H1 (cell line): ENCODE results near the gene CAMK1G. TPM values are rescaled to one million over a fixed set of nuclear protein-coding genes. Genes with fewer than 3 reads are reported as not detected.

Experiments
- CTCF ChIA-PET: fragments of 300-600 bp; sonication (Branson Sonifier 250); formaldehyde crosslinking; loops from one replicate; lab custom pipeline; 2021; ENCODE audit not compliant: partially characterized antibody; lab: Charles Lee
- POLR2A ChIA-PET: fragments of 300-600 bp; sonication (Branson Sonifier 250); formaldehyde crosslinking; loops from one replicate; lab custom pipeline; 2021; ENCODE audit warnings: inconsistent platforms; ENCODE audit not compliant: partially characterized antibody; lab: Charles Lee
- DNase-seq, 2 experiments: peaks; one replicate each; pipeline versions ENCODE4 v3.0.0 to v3.0.0-alpha.2; 2010 to 2022; ENCODE audit warnings: low spot score in 2 of 2, low read depth in 1 of 2, mixed read lengths in 1 of 2
- FAIRE-seq: peaks from 2 replicates; lab custom pipeline; 2011; peaks lifted over from hg19 to GRCh38; lab: Jason Lieb, UNC
- H2AFZ ChIP-seq: 2 replicates; pipeline ENCODE4 v1.8.1; 2012; ENCODE audit warnings: low read length, inconsistent platforms
- H2AK5ac ChIP-seq: 2 replicates; pipeline ENCODE4 v1.6.1; 2013; ENCODE audit warnings: low read depth, low read length
- H2BK120ac ChIP-seq: replicated peaks from 2 replicates; pipeline ENCODE3; 2013; ENCODE audit warnings: low read depth, low read length, inconsistent platforms
- H2BK12ac ChIP-seq: 2 replicates; pipeline ENCODE4 v1.6.1; 2013; ENCODE audit warnings: low read depth, low read length
- H2BK15ac ChIP-seq: 2 replicates; pipeline ENCODE4 v1.6.1; 2013; ENCODE audit warnings: low read length
- H2BK20ac ChIP-seq: 2 replicates; pipeline ENCODE4 v1.6.1; 2013; ENCODE audit warnings: low read length
- H2BK5ac ChIP-seq: 2 replicates; pipeline ENCODE4 v1.6.1; 2013; ENCODE audit warnings: low read depth, low read length
- H3K14ac ChIP-seq: 2 replicates; pipeline ENCODE4 v1.6.1; 2013; ENCODE audit warnings: inconsistent platforms; ENCODE audit not compliant: insufficient read length
- H3K18ac ChIP-seq: 2 replicates; pipeline ENCODE4 v1.6.1; 2013; ENCODE audit warnings: low read length; ENCODE audit errors: extremely low read depth
- H3K23ac ChIP-seq: 2 replicates; pipeline ENCODE4 v1.6.1; 2013; ENCODE audit warnings: inconsistent platforms; ENCODE audit not compliant: insufficient read length
- H3K23me2 ChIP-seq: 2 replicates; pipeline ENCODE4 v1.6.1; 2013; ENCODE audit warnings: low read depth, low read length
- H3K27ac ChIP-seq: 2 replicates; pipeline ENCODE4 v1.6.1; 2011; ENCODE audit warnings: low read depth, low read length, inconsistent platforms
- H3K27me3 ChIP-seq, 4 experiments: replicated peaks in 1 of 4; 1 replicate in 1 of 4; 2 replicates in 3 of 4; pipeline versions ENCODE4 v1.6.1 to v1.8.1; 2011 to 2013; ENCODE audit warnings: low read length in 3 of 4, mild to moderate bottlenecking in 3 of 4, inconsistent platforms in 2 of 4, mixed read lengths in 2 of 4, moderate library complexity in 1 of 4; ENCODE audit not compliant: control insufficient read depth in 3 of 4, insufficient read depth in 3 of 4; ENCODE audit errors: extremely low read depth in 1 of 4
- H3K36me3 ChIP-seq, 4 experiments: 2 replicates each; pipeline versions ENCODE4 v1.6.1 to v1.8.1; 2011 to 2013; ENCODE audit warnings: mild to moderate bottlenecking in 4 of 4, low read length in 3 of 4, moderate library complexity in 2 of 4, control low read depth in 1 of 4, inconsistent platforms in 1 of 4; ENCODE audit not compliant: insufficient read depth in 4 of 4, control insufficient read depth in 2 of 4
- H3K4ac ChIP-seq: replicated peaks from 2 replicates; pipeline ENCODE3; 2013; ENCODE audit warnings: low read length, low read depth, mixed read lengths, inconsistent platforms; ENCODE audit not compliant: insufficient read length
- H3K4me1 ChIP-seq, 4 experiments: replicated peaks in 1 of 4; 1 replicate in 1 of 4; 2 replicates in 3 of 4; pipeline versions ENCODE4 v1.6.1 to v1.8.1; 2011 to 2013; ENCODE audit warnings: low read length in 3 of 4, inconsistent platforms in 2 of 4, mixed read lengths in 1 of 4; ENCODE audit not compliant: insufficient read depth in 4 of 4, control insufficient read depth in 3 of 4
- H3K4me2 ChIP-seq, 2 experiments: 2 replicates each; pipeline versions ENCODE4 v1.6.1 to v1.8.1; 2011 to 2013; ENCODE audit warnings: low read depth in 2 of 2, low read length in 2 of 2, control low read depth in 1 of 2, inconsistent platforms in 1 of 2, mild to moderate bottlenecking in 1 of 2; ENCODE audit not compliant: insufficient read depth in 1 of 2
- H3K4me3 ChIP-seq, 4 experiments: fragments of 200-600, 300-600 bp in 1 of 4; sonication (generic), shearing (Covaris generic), sonication (Bioruptor Twin) in 1 of 4; 2 replicates each; pipeline versions ENCODE4 v1.5.1 to v1.8.1; 2011 to 2016; ENCODE audit warnings: low read length in 4 of 4, low read depth in 3 of 4, control low read depth in 2 of 4, inconsistent platforms in 2 of 4, mild to moderate bottlenecking in 2 of 4, mixed read lengths in 1 of 4, moderate library complexity in 1 of 4; ENCODE audit not compliant: insufficient read depth in 2 of 4; ENCODE audit errors: extremely low read depth in 1 of 4
- H3K56ac ChIP-seq: replicated peaks from 2 replicates; pipeline ENCODE3; 2013; ENCODE audit warnings: low read depth, mild to moderate bottlenecking, mixed read lengths, low read length, inconsistent platforms; ENCODE audit not compliant: insufficient read length
- H3K79me1 ChIP-seq: 2 replicates; pipeline ENCODE4 v1.6.1; 2013; ENCODE audit warnings: low read depth, low read length, control low read depth
- H3K79me2 ChIP-seq, 2 experiments: 2 replicates each; pipeline versions ENCODE4 v1.6.1 to v1.8.1; 2012 to 2013; ENCODE audit warnings: low read length in 2 of 2, mild to moderate bottlenecking in 2 of 2, inconsistent platforms in 1 of 2; ENCODE audit not compliant: insufficient read depth in 2 of 2, control insufficient read depth in 1 of 2
- H3K9ac ChIP-seq, 4 experiments: replicated peaks in 1 of 4; 1 replicate in 1 of 4; 2 replicates in 3 of 4; pipeline versions ENCODE4 v1.6.1 to v1.8.1; 2011 to 2013; ENCODE audit warnings: low read depth in 3 of 4, low read length in 3 of 4, control low read depth in 2 of 4, mild to moderate bottlenecking in 2 of 4, moderate library complexity in 2 of 4, inconsistent platforms in 1 of 4; ENCODE audit errors: extremely low read depth in 1 of 4
- H3K9me3 ChIP-seq, 2 experiments: 2 replicates each; pipeline versions ENCODE4 v1.6.1 to v1.8.1; 2012 to 2013; ENCODE audit warnings: mild to moderate bottlenecking in 2 of 2, moderate library complexity in 2 of 2, control low read depth in 1 of 2, inconsistent platforms in 1 of 2, low read depth in 1 of 2, low read length in 1 of 2, mixed read lengths in 1 of 2; ENCODE audit not compliant: insufficient read depth in 2 of 2
- H4K20me1 ChIP-seq, 2 experiments: replicated peaks in 1 of 2; 2 replicates each; pipeline versions ENCODE3 to v1.8.1; 2011 to 2013; ENCODE audit warnings: inconsistent platforms in 2 of 2, low read length in 2 of 2, mild to moderate bottlenecking in 1 of 2; ENCODE audit not compliant: insufficient read depth in 2 of 2, control insufficient read depth in 1 of 2
- H4K5ac ChIP-seq: 2 replicates; pipeline ENCODE4 v1.6.1; 2013; ENCODE audit warnings: low read length, low read depth, mixed read lengths, inconsistent platforms; ENCODE audit not compliant: insufficient read length
- H4K8ac ChIP-seq: 2 replicates; pipeline ENCODE4 v1.8.0; 2013; ENCODE audit warnings: mild to moderate bottlenecking, moderate library complexity, low read length, inconsistent platforms; ENCODE audit not compliant: insufficient read depth; ENCODE audit errors: extremely low read depth
- H4K91ac ChIP-seq: replicated peaks from 2 replicates; pipeline ENCODE3; 2013; ENCODE audit warnings: low read length, mixed read lengths, inconsistent platforms; ENCODE audit not compliant: insufficient read length
- CTCF ChIP-seq, 3 experiments: IDR thresholded peaks; 1 replicate in 2 of 3; 2 replicates in 1 of 3; pipeline versions ENCODE4 v1.5.1 to v1.6.1; 2011; ENCODE audit warnings: low read length in 3 of 3, mild to moderate bottlenecking in 3 of 3, inconsistent platforms in 2 of 3, low read depth in 1 of 3, moderate library complexity in 1 of 3; ENCODE audit not compliant: insufficient read depth in 1 of 3; ENCODE audit errors: control extremely low read depth in 1 of 3
- EP300 ChIP-seq, 2 experiments: IDR thresholded peaks; 1 replicate in 1 of 2; 2 replicates in 1 of 2; pipeline ENCODE4 v1.6.1; 2011 to 2012; ENCODE audit warnings: low read depth in 2 of 2, low read length in 2 of 2, mild to moderate bottlenecking in 2 of 2, borderline replicate concordance in 1 of 2, inconsistent platforms in 1 of 2, moderate library complexity in 1 of 2
- MAX ChIP-seq: IDR thresholded peaks from 2 replicates; pipeline ENCODE4 v1.6.1; 2012; ENCODE audit warnings: inconsistent platforms
- RAD21 ChIP-seq, 2 experiments: IDR thresholded peaks in 1 of 2; conservative IDR thresholded peaks in 1 of 2; 2 replicates each; pipeline ENCODE4 v1.6.1; 2011; ENCODE audit warnings: low read depth in 2 of 2, low read length in 2 of 2, improper control_type of control experiment in 1 of 2, inconsistent platforms in 1 of 2, mild to moderate bottlenecking in 1 of 2, moderate library complexity in 1 of 2
- WGBS, 2 experiments: shearing (Covaris generic) in 1 of 2; methylation state at CpG; one replicate each; pipeline versions ENCODE4 v1.1.6 to v1.1.7; 2013 to 2015; ENCODE audit warnings: low lambda C conversion rate in 2 of 2, mixed read lengths in 2 of 2, inconsistent platforms in 1 of 2, low coverage in 1 of 2, missing lambda C conversion rate in 1 of 2; ENCODE audit not compliant: insufficient replicate concordance in 2 of 2, insufficient coverage in 1 of 2, insufficient read length in 1 of 2; ENCODE audit errors: extremely low coverage in 1 of 2, missing lambda C conversion rate in 1 of 2; 5-methylcytosine and 5-hydroxymethylcytosine counted together
- polyA plus RNA-seq, 7 experiments: library from polyadenylated mRNA; depleted of rRNA in 3 of 7; stranded (reverse) in 5 of 7; unstranded in 2 of 7; fragments of >200 nt in 5 of 7; fragments of 200-250 nt in 2 of 7; gene quantifications; 1 replicate in 5 of 7; 2 replicates in 1 of 7; 4 replicates in 1 of 7; pipeline versions ENCODE4 v1.2.1 to v1.2.3, GENCODE V29; 2011 to 2013; ENCODE audit warnings: missing spikeins in 2 of 7, mixed read lengths in 2 of 7
- total RNA-seq: library from RNA; stranded (reverse); fragmentation: NEBNext Ultra II Directional; extraction: Animal tissue kit (Norgen Biotek cat#: 25700); gene quantifications from 2 replicates; pipeline ENCODE4 v1.2.1, GENCODE V29; 2021

CAMK1G gene
- total and polyA plus RNA-seq, 2 of the 8 experiments (the other 6 are each of a cell fraction or from before 2014, with no cell fraction given), result 1.00 to 1.0 TPM

GRCh38 chr1:209646558-209646957 lies 63.0 kb downstream of the CAMK1G start:
- Histone ChIP-seq H2BK20ac (no peak overlapping the region), H3K4me1 (0 out of 7 replicates have a peak, but pooled peaks cover 0 to 4% (median 0%) of the 10 kb centered on the region in 4 experiments), H2BK120ac (no peak overlapping the region), H2AFZ (no peak overlapping the region), H2BK15ac (no peak overlapping the region), H3K36me3 (no peaks in the 10 kb centered on the region), H3K23ac (no peak overlapping the region), H4K5ac (no peak overlapping the region), H4K91ac (no peak overlapping the region), H3K56ac (no peak overlapping the region), H3K9me3 (no peaks in the 10 kb centered on the region)
- FAIRE-seq, result peak; percentile 24
- peak; percentile 63 to 86 (median 80) for TF ChIP-seq CTCF (IDR thresholded peaks at IDR 0.05; ENCODE audit: control extremely low read depth in 1 of 3, insufficient read depth in 1 of 3, low read depth in 1 of 3, low read length in 3 of 3)
- peak; percentile 60 to 63 for TF ChIP-seq RAD21 (IDR thresholded peaks at IDR 0.05 in 1 of 2, conservative IDR thresholded peaks at IDR 0.05 in 1 of 2; ENCODE audit: low read depth in 2 of 2, low read length in 2 of 2)
- no peak for TF ChIP-seq EP300 (IDR thresholded peaks at IDR 0.05; ENCODE audit: borderline replicate concordance in 1 of 2, low read depth in 2 of 2, low read length in 2 of 2)
- 0 out of 2 replicates have a peak, but pooled peaks have one; percentile 19 for TF ChIP-seq MAX
- TF ChIP-seq, all 59 proteins: peak for 3
- H3K23me2 ChIP-seq, result no peaks in the 10 kb centered on the region
- H3K27me3 ChIP-seq, result no peaks in the 10 kb centered on the region
- H3K9ac ChIP-seq, result no peak overlapping the region
- no peaks in the 10 kb centered on the region for H3K79me2 ChIP-seq
- ChIA-PET POLR2A (interaction anchor here (0.8 kb wide), 1 partner anchor 28 kb away, joined by 4 read pairs; the partner anchor contains the start of gene G0S2), CTCF (interaction anchor here (0.6 to 2.8 kb wide), 36 partner anchors 8 to 510 kb away, joined by 3 to 15 read pairs (median 4); partner anchors contain the start of gene G0S2)
- no peak overlapping the region for H3K14ac ChIP-seq
- H2BK12ac ChIP-seq, result no peak overlapping the region
- no peaks in the 10 kb centered on the region for H3K79me1 ChIP-seq
- no peak for DNase-seq
- H2BK5ac ChIP-seq, result 0 out of 2 replicates have a peak overlapping the region, but pooled peaks have one; percentile 12
- no peak overlapping the region for H4K8ac ChIP-seq
- H4K20me1 ChIP-seq, result no peaks in the 10 kb centered on the region
- H3K27ac ChIP-seq, result no peak overlapping the region
- no peak overlapping the region for H2AK5ac ChIP-seq
- 90% methylated on average over 5 of the region's 5 CpGs; no CpG with 5 or more reads in 1 of the 2 experiments for WGBS, 2 experiments
- H3K4me2 ChIP-seq, result no peak overlapping the region
- no peak overlapping the region for H3K18ac ChIP-seq
- H3K4ac ChIP-seq, result no peak overlapping the region
- H3K4me3 ChIP-seq, result no peak overlapping the region
